ENCODE results near the gene STT3B.

DNA sequence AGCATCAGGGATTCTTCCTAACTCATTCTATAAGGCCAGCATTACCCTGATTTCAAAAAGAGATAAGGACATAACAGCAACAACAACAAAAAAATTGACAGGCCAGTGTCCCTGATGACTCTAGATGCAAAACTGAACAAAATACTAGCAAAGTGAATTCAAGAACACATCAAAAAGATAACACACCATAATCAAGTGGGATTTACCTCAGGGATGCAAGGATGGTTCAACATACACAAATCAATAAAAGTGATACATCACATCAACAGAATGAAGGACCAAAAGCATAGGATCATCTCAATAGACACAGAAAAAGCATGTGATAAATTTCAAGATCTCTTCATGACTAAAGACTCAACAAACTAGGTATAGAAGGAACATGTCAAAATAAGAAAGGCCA is 119.6 kb downstream of the STT3B start:
- TF ChIP-seq, protein P1, sequence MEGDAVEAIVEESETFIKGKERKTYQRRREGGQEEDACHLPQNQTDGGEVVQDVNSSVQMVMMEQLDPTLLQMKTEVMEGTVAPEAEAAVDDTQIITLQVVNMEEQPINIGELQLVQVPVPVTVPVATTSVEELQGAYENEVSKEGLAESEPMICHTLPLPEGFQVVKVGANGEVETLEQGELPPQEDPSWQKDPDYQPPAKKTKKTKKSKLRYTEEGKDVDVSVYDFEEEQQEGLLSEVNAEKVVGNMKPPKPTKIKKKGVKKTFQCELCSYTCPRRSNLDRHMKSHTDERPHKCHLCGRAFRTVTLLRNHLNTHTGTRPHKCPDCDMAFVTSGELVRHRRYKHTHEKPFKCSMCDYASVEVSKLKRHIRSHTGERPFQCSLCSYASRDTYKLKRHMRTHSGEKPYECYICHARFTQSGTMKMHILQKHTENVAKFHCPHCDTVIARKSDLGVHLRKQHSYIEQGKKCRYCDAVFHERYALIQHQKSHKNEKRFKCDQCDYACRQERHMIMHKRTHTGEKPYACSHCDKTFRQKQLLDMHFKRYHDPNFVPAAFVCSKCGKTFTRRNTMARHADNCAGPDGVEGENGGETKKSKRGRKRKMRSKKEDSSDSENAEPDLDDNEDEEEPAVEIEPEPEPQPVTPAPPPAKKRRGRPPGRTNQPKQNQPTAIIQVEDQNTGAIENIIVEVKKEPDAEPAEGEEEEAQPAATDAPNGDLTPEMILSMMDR (IDR thresholded peaks at IDR 0.05), result no peak
- no peak for TF ChIP-seq EZH2 (IDR thresholded peaks at IDR 0.05)
